OCI-LY3 (cell line): ENCODE data around the gene HEMK1.

Experiments used
- H2AFZ ChIP-seq: fragments of 200-600, 300-600 bp; shearing (Covaris generic); 2 replicates; pipeline ENCODE4 v1.6.0; 2014; ENCODE audit warnings: antibody characterized with exemption, low read depth, low read length
- H3K27ac ChIP-seq: fragments of 200-600, 300-600 bp; sonication (generic); 2 replicates; pipeline ENCODE4 v1.5.1; 2014; ENCODE audit warnings: mild to moderate bottlenecking, low read length, moderate library complexity, mixed read lengths
- H3K27me3 ChIP-seq: fragments of 200-600, 300-600 bp; sonication (generic); 2 replicates; pipeline ENCODE4 v1.6.1; 2014; ENCODE audit warnings: low read depth, low read length, mixed read lengths
- H3K36me3 ChIP-seq: fragments of 200-600, 300-600 bp; sonication (generic); replicated peaks from 2 replicates; pipeline ENCODE3; 2014; ENCODE audit warnings: low read depth, low read length, mixed read lengths
- H3K4me1 ChIP-seq: fragments of 300-600, 200-600 bp; sonication (generic); 2 replicates; pipeline ENCODE4 v1.6.1; 2014; ENCODE audit warnings: low read length, mixed read lengths
- H3K4me2 ChIP-seq: fragments of 200-600, 300-600 bp; sonication (generic); 2 replicates; pipeline ENCODE4 v1.6.1; 2014; ENCODE audit warnings: low read length, mixed read lengths
- H3K4me3 ChIP-seq: fragments of 300-600, 200-600 bp; sonication (generic); 2 replicates; pipeline ENCODE4 v1.5.1; 2014; ENCODE audit warnings: antibody characterized with exemption, mild to moderate bottlenecking, low read length, moderate library complexity
- H3K79me2 ChIP-seq: fragments of 300-600, 200-600 bp; shearing (Covaris generic); 2 replicates; pipeline ENCODE4 v1.6.1; 2014; ENCODE audit warnings: mild to moderate bottlenecking, low read length, mixed read lengths
- H3K9ac ChIP-seq: fragments of 300-600, 200-600 bp; shearing (Covaris generic); 2 replicates; pipeline ENCODE4 v1.6.0; 2014; ENCODE audit warnings: mild to moderate bottlenecking, low read length, moderate library complexity
- H3K9me3 ChIP-seq: fragments of 200-600, 300-600 bp; shearing (Covaris generic); 2 replicates; pipeline ENCODE4 v1.6.1; 2014; ENCODE audit warnings: low read length, mixed read lengths; ENCODE audit not compliant: insufficient read depth
- H4K20me1 ChIP-seq: fragments of 200-600, 300-600 bp; sonication (generic); 2 replicates; pipeline ENCODE4 v1.6.1; 2016; ENCODE audit warnings: low read length, mixed read lengths; ENCODE audit not compliant: insufficient read depth
- EZH2phosphoT487 ChIP-seq: fragments of 200-600 bp; shearing (Covaris generic); IDR thresholded peaks from 2 replicates; pipeline ENCODE4 v1.6.1; 2018; ENCODE audit warnings: antibody characterized with exemption, mixed run types, low read depth
- TF ChIP-seq, protein P1 (sequence below): fragments of 200-600, 300-600 bp; sonication (generic); IDR thresholded peaks from 2 replicates; pipeline ENCODE4 v1.5.1; 2014; ENCODE audit warnings: antibody characterized with exemption, low read length, low read depth

The HEMK1 gene

DNA sequence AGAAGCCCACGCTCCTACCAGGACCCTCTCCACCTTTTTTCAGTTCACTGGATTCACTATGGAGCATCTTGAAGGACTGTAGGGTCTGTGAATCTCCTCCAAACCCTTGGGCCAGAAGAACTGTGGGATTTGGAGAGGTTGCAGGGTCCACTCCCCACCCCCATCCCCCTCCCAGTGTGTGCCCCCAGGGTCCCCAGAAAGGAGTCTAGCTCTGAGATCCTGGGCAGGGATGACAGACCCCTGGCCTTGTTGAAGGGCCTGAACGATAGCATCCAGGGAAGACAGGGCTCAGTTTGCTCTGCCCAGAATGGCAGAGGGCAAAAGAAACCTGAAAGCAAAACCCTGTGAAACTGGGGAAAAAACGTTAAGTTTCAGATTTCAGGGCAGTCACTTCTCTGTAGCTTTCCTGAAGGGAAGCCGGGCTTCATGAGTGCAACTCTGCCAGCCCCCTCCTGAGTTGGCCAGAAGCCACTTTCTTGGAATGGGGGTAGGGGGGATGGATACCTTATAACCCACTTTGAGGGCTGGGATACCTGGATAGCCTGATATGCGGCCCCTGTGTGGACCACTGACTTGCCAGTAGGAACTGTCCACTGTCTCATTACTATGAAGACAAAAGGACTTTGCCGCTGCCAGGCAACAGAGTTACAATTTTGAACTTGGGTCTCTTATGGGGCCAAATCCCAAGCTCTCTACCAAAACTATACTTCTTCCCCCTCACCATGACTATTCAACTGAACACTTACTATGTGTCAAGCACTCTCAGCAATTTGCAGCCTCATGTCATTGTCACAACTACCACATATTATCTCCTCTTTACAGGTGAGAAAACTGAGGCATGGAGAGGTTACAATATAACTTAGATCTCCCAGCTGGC is 43.9 kb downstream of the HEMK1 start:
- H3K4me1 ChIP-seq: peaks cover 27% of the 10 kb centered on the region
- H3K4me3 ChIP-seq: no peak overlapping the region
- no peaks in the 10 kb centered on the region for H3K36me3 ChIP-seq
- no peaks in the 10 kb centered on the region for H4K20me1 ChIP-seq
- H3K27ac ChIP-seq: no peak overlapping the region
- no peak overlapping the region for H3K4me2 ChIP-seq
- H2AFZ ChIP-seq: no peak overlapping the region
- peaks cover 19% of the 10 kb centered on the region for H3K27me3 ChIP-seq
- no peaks in the 10 kb centered on the region for H3K9me3 ChIP-seq
- H3K9ac ChIP-seq: no peak overlapping the region
- TF ChIP-seq EZH2phosphoT487: no peak
- TF ChIP-seq, protein P1, sequence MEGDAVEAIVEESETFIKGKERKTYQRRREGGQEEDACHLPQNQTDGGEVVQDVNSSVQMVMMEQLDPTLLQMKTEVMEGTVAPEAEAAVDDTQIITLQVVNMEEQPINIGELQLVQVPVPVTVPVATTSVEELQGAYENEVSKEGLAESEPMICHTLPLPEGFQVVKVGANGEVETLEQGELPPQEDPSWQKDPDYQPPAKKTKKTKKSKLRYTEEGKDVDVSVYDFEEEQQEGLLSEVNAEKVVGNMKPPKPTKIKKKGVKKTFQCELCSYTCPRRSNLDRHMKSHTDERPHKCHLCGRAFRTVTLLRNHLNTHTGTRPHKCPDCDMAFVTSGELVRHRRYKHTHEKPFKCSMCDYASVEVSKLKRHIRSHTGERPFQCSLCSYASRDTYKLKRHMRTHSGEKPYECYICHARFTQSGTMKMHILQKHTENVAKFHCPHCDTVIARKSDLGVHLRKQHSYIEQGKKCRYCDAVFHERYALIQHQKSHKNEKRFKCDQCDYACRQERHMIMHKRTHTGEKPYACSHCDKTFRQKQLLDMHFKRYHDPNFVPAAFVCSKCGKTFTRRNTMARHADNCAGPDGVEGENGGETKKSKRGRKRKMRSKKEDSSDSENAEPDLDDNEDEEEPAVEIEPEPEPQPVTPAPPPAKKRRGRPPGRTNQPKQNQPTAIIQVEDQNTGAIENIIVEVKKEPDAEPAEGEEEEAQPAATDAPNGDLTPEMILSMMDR: no peak
- H3K79me2 ChIP-seq: peaks cover 11% of the 10 kb centered on the region

DNA sequence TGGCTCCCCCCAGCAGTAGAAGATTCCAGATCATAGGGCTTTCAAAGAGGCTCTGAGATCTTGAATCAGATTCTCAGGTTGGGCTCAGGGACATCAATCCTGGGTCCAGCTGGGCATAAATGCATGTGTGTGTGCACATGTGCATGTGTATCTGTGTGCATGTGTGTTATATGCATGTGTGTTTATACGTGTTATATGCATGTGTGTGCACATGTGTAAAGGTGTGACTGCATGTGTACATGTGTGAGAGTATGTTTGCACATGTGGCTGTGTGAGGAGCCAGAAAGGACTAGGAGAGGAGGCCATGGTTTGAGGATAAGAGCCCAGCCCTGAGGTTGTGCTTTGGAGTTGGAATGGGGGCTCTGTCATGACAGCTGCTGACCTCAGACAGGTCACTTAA is 45.9 kb downstream of the HEMK1 start:
- Histone ChIP-seq H2AFZ (no peak overlapping the region), H3K9me3 (no peaks in the 10 kb centered on the region), H3K4me3 (no peak overlapping the region), H3K27ac (no peak overlapping the region), H3K79me2 (peaks cover 26% of the 10 kb centered on the region), H3K27me3 (peaks cover 19% of the 10 kb centered on the region), H3K4me1 (peaks cover 29% of the 10 kb centered on the region), H3K4me2 (no peak overlapping the region), H4K20me1 (no peaks in the 10 kb centered on the region), H3K36me3 (peaks cover 4% of the 10 kb centered on the region), H3K9ac (no peak overlapping the region)
- TF ChIP-seq, protein P1: no peak
- TF ChIP-seq EZH2phosphoT487: no peak

DNA sequence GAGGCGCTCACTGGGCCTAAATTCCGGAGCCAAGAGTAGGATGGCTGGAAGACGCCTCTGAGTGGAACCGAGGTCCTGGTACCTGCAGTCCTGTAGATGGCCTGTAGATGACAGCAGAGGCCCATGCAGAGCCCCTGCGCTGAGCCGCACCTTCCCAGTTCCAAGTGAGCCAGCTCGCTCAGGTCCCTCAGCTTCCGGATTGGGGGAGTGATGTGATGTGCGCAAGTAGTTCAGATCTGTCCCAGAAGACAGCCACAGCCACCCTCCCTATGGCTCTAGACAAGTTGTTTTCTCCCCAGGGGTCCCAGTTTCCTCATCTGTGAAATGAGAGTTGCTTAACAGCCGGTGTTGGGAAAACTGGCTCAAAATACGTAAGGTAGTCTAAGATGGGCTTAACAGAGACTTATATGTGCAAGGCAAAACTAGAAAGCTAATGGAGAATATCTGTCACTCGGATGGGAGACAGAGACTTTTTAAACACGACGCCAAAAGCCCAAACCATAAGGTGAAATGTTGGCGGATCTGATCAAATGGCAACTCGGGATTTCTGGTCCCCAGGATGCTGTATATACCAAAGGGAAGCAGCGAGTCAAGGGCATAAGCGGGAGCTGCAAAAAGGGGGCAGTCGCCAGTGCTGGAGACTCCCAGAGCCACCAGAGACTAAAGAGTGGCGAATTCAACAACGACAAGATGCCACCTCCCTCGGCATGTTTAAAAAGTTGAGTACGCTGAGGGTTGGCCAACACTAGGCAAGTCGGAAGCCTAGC is 46.9 kb downstream of the HEMK1 start:
- no peak for TF ChIP-seq EZH2phosphoT487
- TF ChIP-seq, protein P1: peak; percentile 99
- Histone ChIP-seq H2AFZ (peak overlapping the region; percentile 75; the same call in 1 of the 2 replicates), H3K4me1 (peaks cover 22% of the 10 kb centered on the region), H3K4me2 (peak overlapping the region; percentile 98), H3K27me3 (peaks cover 15% of the 10 kb centered on the region), H4K20me1 (no peaks in the 10 kb centered on the region), H3K9me3 (no peaks in the 10 kb centered on the region), H3K9ac (peak overlapping the region; percentile 50), H3K4me3 (peak overlapping the region; percentile 83), H3K27ac (peak overlapping the region; percentile 22), H3K79me2 (peaks cover 29% of the 10 kb centered on the region), H3K36me3 (peaks cover 4% of the 10 kb centered on the region)

DNA sequence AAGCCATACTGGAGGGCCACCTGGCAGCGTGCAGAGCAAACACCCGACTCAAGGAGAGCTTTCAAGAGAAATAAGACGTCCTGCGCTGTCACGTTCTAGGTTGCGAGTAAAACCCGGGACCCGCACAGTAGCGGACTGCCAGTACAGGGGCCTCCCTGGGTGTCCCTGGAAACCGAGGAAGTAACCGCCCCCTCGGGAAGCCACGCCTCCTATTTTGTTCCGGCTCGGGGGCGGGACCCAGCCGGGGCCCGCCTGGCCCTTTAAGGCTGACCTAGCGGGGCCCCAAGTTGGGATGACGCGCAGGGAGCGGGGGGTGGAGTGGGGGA is 47.4 kb downstream of the HEMK1 start:
- no peaks in the 10 kb centered on the region for H4K20me1 ChIP-seq
- peaks cover 29% of the 10 kb centered on the region for H3K79me2 ChIP-seq
- peak overlapping the region; percentile 22 for H3K27ac ChIP-seq
- H2AFZ ChIP-seq: peak overlapping the region; percentile 75; the same call in 1 of the 2 replicates
- H3K9me3 ChIP-seq: no peaks in the 10 kb centered on the region
- H3K4me3 ChIP-seq: peak overlapping the region; percentile 83
- H3K9ac ChIP-seq: peak overlapping the region; percentile 50
- H3K4me1 ChIP-seq: peaks cover 20% of the 10 kb centered on the region
- peaks cover 15% of the 10 kb centered on the region for H3K27me3 ChIP-seq
- H3K4me2 ChIP-seq: peak overlapping the region; percentile 98
- H3K36me3 ChIP-seq: peaks cover 4% of the 10 kb centered on the region
- TF ChIP-seq EZH2phosphoT487: no peak
- TF ChIP-seq, protein P1: no peak
